Measurements from ENCODE around the gene OXTR. TPM values are rescaled to one million over a fixed set of nuclear protein-coding genes. Genes with fewer than 3 reads are reported as not detected.

The OXTR gene
- total RNA-seq, 1 experiment from 2014 or later, result 0.13 TPM

GRCh38 chr3:8712908-8713255 lies 56.5 kb downstream of the OXTR start:
- DNase-seq (ENCODE audit: low spot score), result no peak

GRCh38 chr3:8712045-8712907 lies 57.1 kb downstream of the OXTR start:
- DNase-seq (ENCODE audit: low spot score), result no peak

- no peak for DNase-seq (ENCODE audit: low spot score)
Measured at GRCh38 chr3:8709801-8710507, 59.5 kb downstream of the OXTR start.

- DNase-seq (ENCODE audit: low spot score), result no peak
Measured at GRCh38 chr3:8709287-8709686, 60.1 kb downstream of the OXTR start.

GRCh38 chr3:8705575-8705974 lies 63.8 kb downstream of the OXTR start:
- DNase-seq (ENCODE audit: low spot score), result no peak

- no peak for DNase-seq (ENCODE audit: low spot score)
Measured at GRCh38 chr3:8702560-8702959, 66.9 kb downstream of the OXTR start.

Other genes with a start within 250 kb of the OXTR start
- 0.08 and 0.10 TPM in 2 replicates for gene SSUH2, start 124.8 kb downstream of the OXTR start, total RNA-seq (2014; rRNA removed; shearing (Covaris generic))
- gene CAV3, start 35.8 kb downstream of the OXTR start, total RNA-seq (2014; rRNA removed; shearing (Covaris generic)), result not detected in 2 replicates
- 3.8 and 12.8 TPM in 2 replicates for gene RAD18, start 193.9 kb upstream of the OXTR start, total RNA-seq (2014; rRNA removed; shearing (Covaris generic))